Lower leg skin (tissue), 4 donors: ENCODE data around the gene CFDP1. TPM values are rescaled to one million over a fixed set of nuclear protein-coding genes. Genes with fewer than 3 reads are reported as not detected.

ENCODE experiments used
- DNase-seq, 2 donors: peaks; one replicate each; pipeline ENCODE4 v3.0.0-alpha.2; 2019; ENCODE audit warnings: low spot score in 2 of 2
- H3K4me3 ChIP-seq: fragments of 200-600 bp; sonication (generic); 2 replicates; pipeline ENCODE4 v1.5.1; 2017; ENCODE audit warnings: mild to moderate bottlenecking, low read depth; ENCODE audit not compliant: poor library complexity, severe bottlenecking
- CTCF ChIP-seq, 3 donors: fragments of 450-650 bp; IDR thresholded peaks; one replicate each; pipeline ENCODE4 v1.5.1; 2016; ENCODE audit warnings: antibody characterized with exemption in 3 of 3, mild to moderate bottlenecking in 3 of 3, moderate library complexity in 2 of 3
- POLR2A ChIP-seq, 2 donors: fragments of 450-650 bp; IDR thresholded peaks; one replicate each; pipeline ENCODE4 v1.6.1; 2016 to 2017; ENCODE audit warnings: antibody characterized with exemption in 2 of 2, mild to moderate bottlenecking in 1 of 2, moderate library complexity in 1 of 2
- WGBS, 2 donors: methylation state at CpG; one replicate each; pipeline ENCODE4 v1.1.5; 2018; 5-methylcytosine and 5-hydroxymethylcytosine counted together
- intact Hi-C: fragments of 100-400 bp; cut with DNase I; formaldehyde crosslinking; loops from one replicate; pipeline ENCODE4 v1.15.0; 2023; ENCODE audit warnings: low total_unique reads
- total RNA-seq, 4 donors: library from RNA; depleted of rRNA; stranded (reverse); fragments of >200 nt; gene quantifications; one replicate each; pipeline ENCODE4 v1.1.0, GENCODE V29; 2016

Gene CFDP1
- total RNA-seq, 4 donors from 2014 or later, result 43.1 to 52.3 (median 49.5) TPM

GRCh38 chr16:75371171-75371570, 62.1 kb downstream of the CFDP1 start:
- DNase-seq, result no peak
- WGBS, 2 donors, result 76 to 82% methylated on average over 3 of the region's 3 CpGs
- H3K4me3 ChIP-seq, result no peak overlapping the region
- TF ChIP-seq POLR2A (IDR thresholded peaks at IDR 0.05) (no peak), CTCF (IDR thresholded peaks at IDR 0.05) (no peak)
- intact Hi-C loops, result no loop called here

- 83 to 88% methylated on average over 2 of the region's 2 CpGs for WGBS, 2 donors
- TF ChIP-seq CTCF (IDR thresholded peaks at IDR 0.05), result no peak
- no peak for TF ChIP-seq POLR2A (IDR thresholded peaks at IDR 0.05)
- H3K4me3 ChIP-seq, result no peak overlapping the region
- no peak for DNase-seq
- intact Hi-C loops, result no loop called here
Measured at GRCh38 chr16:75364286-75364791, 69.0 kb downstream of the CFDP1 start.

GRCh38 chr16:75362846-75363245, 70.5 kb downstream of the CFDP1 start:
- no peak for DNase-seq
- intact Hi-C loops, result no loop called here
- H3K4me3 ChIP-seq, result no peak overlapping the region
- TF ChIP-seq POLR2A (IDR thresholded peaks at IDR 0.05) (no peak), CTCF (IDR thresholded peaks at IDR 0.05) (no peak)
- WGBS, 2 donors, result 93 to 95% methylated on average over 3 of the region's 3 CpGs

- no peak for DNase-seq
- no peak overlapping the region for H3K4me3 ChIP-seq
- intact Hi-C loops, result no loop called here
- TF ChIP-seq CTCF (IDR thresholded peaks at IDR 0.05) (no peak), POLR2A (IDR thresholded peaks at IDR 0.05) (no peak)
- 79 to 92% methylated on average over 5 of the region's 5 CpGs for WGBS, 2 donors
Measured at GRCh38 chr16:75361936-75362335, 71.4 kb downstream of the CFDP1 start.

- intact Hi-C loops, result no loop called here
- DNase-seq, result no peak
- TF ChIP-seq CTCF (IDR thresholded peaks at IDR 0.05), result no peak
- TF ChIP-seq POLR2A (IDR thresholded peaks at IDR 0.05), result no peak
- WGBS, 2 donors, result 95% methylated on average over 3 of the region's 3 CpGs
- no peak overlapping the region for H3K4me3 ChIP-seq
Measured at GRCh38 chr16:75354170-75354569, 79.1 kb downstream of the CFDP1 start.

- no peak overlapping the region for H3K4me3 ChIP-seq
- DNase-seq, result no peak
- TF ChIP-seq CTCF (IDR thresholded peaks at IDR 0.05) (no peak), POLR2A (IDR thresholded peaks at IDR 0.05) (no peak)
- intact Hi-C loops, result no loop called here
Measured at GRCh38 chr16:75351183-75351582, 82.1 kb downstream of the CFDP1 start.
